G401 (cell line): ENCODE measurements around the gene SLC1A4. TPM values are rescaled to one million over a fixed set of nuclear protein-coding genes. Genes with fewer than 3 reads are reported as not detected.

Experiments
- DNase-seq: peaks from one replicate; pipeline ENCODE4 v3.0.0-alpha.2; 2015; ENCODE audit warnings: low spot score
- in situ Hi-C: cut with HindIII; loops from 2 replicates; pipeline ENCODE4 v1.10.0; 2016; ENCODE audit warnings: low sequenced_read_pairs, mixed read lengths
- total RNA-seq: library from RNA; depleted of rRNA; stranded (reverse); fragments of >200 nt; shearing (Covaris generic); gene quantifications from 2 replicates; pipeline ENCODE4 v1.2.3, GENCODE V29; 2014

The SLC1A4 gene
- total RNA-seq, 1 experiment from 2014 or later = 2.8 TPM

- in situ Hi-C loops = no loop called here
- no peak for DNase-seq
These were observed 48.0 kb downstream of the SLC1A4 start for GRCh38 chr2:65037178-65037577.

- no peak for DNase-seq
- in situ Hi-C loops = no loop called here
These were observed 50.4 kb downstream of the SLC1A4 start for GRCh38 chr2:65039640-65040039.

- peak; percentile 92 for DNase-seq
- in situ Hi-C loops = no loop called here
These were observed 51.4 kb downstream of the SLC1A4 start for GRCh38 chr2:65040400-65041261.

GRCh38 chr2:65043001-65043400 is 53.8 kb downstream of the SLC1A4 start:
- in situ Hi-C loops = no loop called here
- no peak for DNase-seq

GRCh38 chr2:65044097-65044735 is 55.0 kb downstream of the SLC1A4 start:
- in situ Hi-C loops = no loop called here

GRCh38 chr2:65045651-65046050 is 56.5 kb downstream of the SLC1A4 start:
- in situ Hi-C loops = no loop called here
- no peak for DNase-seq

More at GRCh38 chr2:65044097-65044735, 55.0 kb downstream of the SLC1A4 start:
- DNase-seq = no peak

- in situ Hi-C loops = no loop called here
- no peak for DNase-seq
These were observed 57.6 kb downstream of the SLC1A4 start for GRCh38 chr2:65046633-65047407.

- no peak for DNase-seq
- in situ Hi-C loops = no loop called here
These were observed 59.9 kb downstream of the SLC1A4 start for GRCh38 chr2:65049010-65049639.

GRCh38 chr2:65050931-65051330 is 61.7 kb downstream of the SLC1A4 start:
- DNase-seq = no peak
- in situ Hi-C loops = no loop called here

- DNase-seq = no peak
- in situ Hi-C loops = no loop called here
These were observed 64.0 kb downstream of the SLC1A4 start for GRCh38 chr2:65053199-65053598.

- DNase-seq = no peak
- in situ Hi-C loops = no loop called here
These were observed 65.7 kb downstream of the SLC1A4 start for GRCh38 chr2:65054749-65055421.

GRCh38 chr2:65055422-65056214 is 66.4 kb downstream of the SLC1A4 start:
- DNase-seq = no peak
- in situ Hi-C loops = no loop called here

GRCh38 chr2:65056215-65057053 is 67.2 kb downstream of the SLC1A4 start, which contains the start of gene CEP68:
Gene CEP68 (plus strand): TSS chr2:65056416. CDS start chr2:65069445, 13,029 bp downstream.
- in situ Hi-C loops = no loop called here
- peak; percentile 98 for DNase-seq

- in situ Hi-C loops = no loop called here
- peak; percentile 36 for DNase-seq
These were observed 67.8 kb downstream of the SLC1A4 start for GRCh38 chr2:65057054-65057375.

GRCh38 chr2:65057391-65058052 is 68.3 kb downstream of the SLC1A4 start:
- no peak for DNase-seq
- in situ Hi-C loops = no loop called here

GRCh38 chr2:65059071-65059470 is 69.9 kb downstream of the SLC1A4 start:
- in situ Hi-C loops = no loop called here
- no peak for DNase-seq
